ENCODE results near the gene OR7A5. TPM values are rescaled to one million over a fixed set of nuclear protein-coding genes. Genes with fewer than 3 reads are reported as not detected.

The OR7A5 gene
- total RNA-seq, 1 experiment from 2014 or later = not detected

GRCh38 chr19:14868497-14868896 is 33.5 kb upstream of the OR7A5 start:
- Histone ChIP-seq H3K9ac (ENCODE audit: extremely low read depth, insufficient read length, low read length) (no peak overlapping the region), H4K91ac (ENCODE audit: insufficient read length, low read depth, low read length) (no peak overlapping the region), H3K23ac (ENCODE audit: insufficient read length, low read depth, low read length) (no peak overlapping the region), H3K14ac (ENCODE audit: insufficient read depth, low read length) (no peak overlapping the region), H3K56ac (ENCODE audit: insufficient read length, low read depth, low read length) (no peak overlapping the region), H3K4me2 (ENCODE audit: insufficient read depth, insufficient read length, low read length) (no peak overlapping the region), H3K9me3 (ENCODE audit: control insufficient read depth, low read depth, low read length) (peaks cover 16% of the 10 kb centered on the region), H2BK5ac (ENCODE audit: insufficient read length, low read length) (no peak overlapping the region), H3K4me1 (ENCODE audit: insufficient read depth, low read length) (no peaks in the 10 kb centered on the region), H4K8ac (replicated peaks; ENCODE audit: insufficient read length, low read depth, low read length) (no peak overlapping the region), H4K20me1 (ENCODE audit: control insufficient read depth, insufficient read depth, insufficient read length) (no peaks in the 10 kb centered on the region), H3K79me1 (ENCODE audit: insufficient read depth, low read depth, low read length, poor library complexity, severe bottlenecking) (no peaks in the 10 kb centered on the region), H2BK120ac (ENCODE audit: low read depth, low read length, poor library complexity, severe bottlenecking) (no peak overlapping the region), H3K27me3 (ENCODE audit: insufficient read depth, low read length) (no peaks in the 10 kb centered on the region), H2AK5ac (ENCODE audit: insufficient read length, low read length) (no peak overlapping the region), H3K4ac (ENCODE audit: low read depth, low read length) (no peak overlapping the region), H4K5ac (ENCODE audit: insufficient read length, low read depth, low read length) (no peak overlapping the region), H2BK15ac (ENCODE audit: low read depth, low read length) (no peak overlapping the region), H3T11ph (ENCODE audit: low read length) (no peak overlapping the region), H2BK12ac (ENCODE audit: insufficient read length, low read depth, low read length) (no peak overlapping the region), H2AFZ (ENCODE audit: low read length) (no peak overlapping the region), H3K27ac (ENCODE audit: insufficient read length, low read depth, low read length) (no peak overlapping the region), H3K18ac (ENCODE audit: insufficient read length, low read depth, low read length) (no peak overlapping the region), H3K23me2 (ENCODE audit: insufficient read length, low read depth, low read length, poor library complexity, severe bottlenecking) (no peaks in the 10 kb centered on the region), H2BK20ac (ENCODE audit: low read depth, low read length, poor library complexity, severe bottlenecking) (no peak overlapping the region), H3K79me2 (ENCODE audit: insufficient read depth, low read length) (no peaks in the 10 kb centered on the region)
- no CpG with 5 or more reads among the region's 5 CpGs for WGBS (ENCODE audit: extremely low coverage, insufficient read length, low lambda C conversion rate)
- Mint-ChIP-seq H3K4me3 (no peak overlapping the region), H3K36me3 (ENCODE audit: insufficient read depth in 1 of 3, low read depth in 3 of 3) (peaks cover 0 to 28% (median 4%) of the 10 kb centered on the region in 3 experiments; a peak in 3 of 7 replicates), H3K27ac (no peak overlapping the region), H3K4me1 (no peaks in the 10 kb centered on the region), H3K9me3 (peaks cover 56 to 84% of the 10 kb centered on the region in 2 experiments), H3K27me3 (ENCODE audit: low read depth) (peaks cover 4% of the 10 kb centered on the region; the same call in 1 of the 2 replicates)
- TF ChIP-seq CTCF (conservative IDR thresholded peaks at IDR 0.05) = no peak
- no peak for DNase-seq

Measured in H9 (cell line).